Measurements from ENCODE around the gene POLR2H.

POLR2H gene

DNA sequence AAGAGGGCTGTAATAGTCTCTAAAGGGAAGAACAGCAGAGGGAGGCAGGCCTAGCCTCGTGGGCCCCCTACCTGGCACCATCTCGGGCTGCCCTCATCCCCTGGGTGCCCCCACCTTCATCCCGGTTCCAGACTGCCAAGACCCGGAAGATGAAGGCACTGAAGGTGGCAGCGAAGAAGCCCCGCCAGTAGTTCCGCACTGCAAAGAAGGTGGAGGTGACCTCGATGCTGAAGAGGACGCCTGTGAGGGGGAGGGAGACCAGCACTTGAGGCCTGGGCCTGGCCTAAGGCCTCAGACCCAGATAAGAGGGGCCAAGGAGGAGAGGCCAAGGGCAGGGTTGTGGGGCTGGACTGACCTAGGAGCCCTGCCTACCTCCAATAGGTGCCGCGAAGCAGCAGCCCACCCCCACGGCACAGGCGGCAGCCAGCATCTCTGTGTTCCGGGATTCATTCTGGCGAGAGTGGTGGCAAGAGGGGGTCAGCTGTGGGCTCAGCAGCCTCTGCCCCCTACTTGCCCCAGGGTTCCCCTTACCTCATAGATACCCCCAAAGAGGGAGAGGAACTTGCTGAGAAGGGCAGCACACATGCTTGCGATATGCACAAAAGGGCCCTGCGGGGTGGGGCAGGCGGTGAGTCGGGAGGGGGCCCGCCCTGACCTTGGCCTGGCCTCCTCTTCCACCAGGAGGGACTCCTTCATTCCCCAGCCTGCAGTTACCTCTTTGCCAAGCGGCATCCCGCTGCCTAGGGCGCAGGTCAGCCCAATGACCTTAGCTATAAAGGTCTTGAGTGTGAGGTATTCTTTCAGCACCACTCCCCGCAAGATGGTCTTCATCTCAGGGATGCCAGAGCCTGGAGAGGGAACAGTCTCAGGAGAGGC, 4.0 kb upstream of the POLR2H start:
- CTCF ChIA-PET = interaction anchor here (1.2 to 3.9 kb wide), 4 partner anchors 9 to 14 kb away, joined by 5 to 20 read pairs (median 11); no protein-coding TSS in a partner anchor
- POLR2A ChIA-PET = no interaction called here
- H3K4me3 ChIP-seq (ENCODE audit: low read depth, low read length) = no peak overlapping the region
- TF ChIP-seq, protein P1, sequence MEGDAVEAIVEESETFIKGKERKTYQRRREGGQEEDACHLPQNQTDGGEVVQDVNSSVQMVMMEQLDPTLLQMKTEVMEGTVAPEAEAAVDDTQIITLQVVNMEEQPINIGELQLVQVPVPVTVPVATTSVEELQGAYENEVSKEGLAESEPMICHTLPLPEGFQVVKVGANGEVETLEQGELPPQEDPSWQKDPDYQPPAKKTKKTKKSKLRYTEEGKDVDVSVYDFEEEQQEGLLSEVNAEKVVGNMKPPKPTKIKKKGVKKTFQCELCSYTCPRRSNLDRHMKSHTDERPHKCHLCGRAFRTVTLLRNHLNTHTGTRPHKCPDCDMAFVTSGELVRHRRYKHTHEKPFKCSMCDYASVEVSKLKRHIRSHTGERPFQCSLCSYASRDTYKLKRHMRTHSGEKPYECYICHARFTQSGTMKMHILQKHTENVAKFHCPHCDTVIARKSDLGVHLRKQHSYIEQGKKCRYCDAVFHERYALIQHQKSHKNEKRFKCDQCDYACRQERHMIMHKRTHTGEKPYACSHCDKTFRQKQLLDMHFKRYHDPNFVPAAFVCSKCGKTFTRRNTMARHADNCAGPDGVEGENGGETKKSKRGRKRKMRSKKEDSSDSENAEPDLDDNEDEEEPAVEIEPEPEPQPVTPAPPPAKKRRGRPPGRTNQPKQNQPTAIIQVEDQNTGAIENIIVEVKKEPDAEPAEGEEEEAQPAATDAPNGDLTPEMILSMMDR (IDR thresholded peaks at IDR 0.05; ENCODE audit: insufficient read depth, low read length, missing control alignments) = no peak
- DNase-seq (ENCODE audit: low read depth, low spot score) = no peak

DNA sequence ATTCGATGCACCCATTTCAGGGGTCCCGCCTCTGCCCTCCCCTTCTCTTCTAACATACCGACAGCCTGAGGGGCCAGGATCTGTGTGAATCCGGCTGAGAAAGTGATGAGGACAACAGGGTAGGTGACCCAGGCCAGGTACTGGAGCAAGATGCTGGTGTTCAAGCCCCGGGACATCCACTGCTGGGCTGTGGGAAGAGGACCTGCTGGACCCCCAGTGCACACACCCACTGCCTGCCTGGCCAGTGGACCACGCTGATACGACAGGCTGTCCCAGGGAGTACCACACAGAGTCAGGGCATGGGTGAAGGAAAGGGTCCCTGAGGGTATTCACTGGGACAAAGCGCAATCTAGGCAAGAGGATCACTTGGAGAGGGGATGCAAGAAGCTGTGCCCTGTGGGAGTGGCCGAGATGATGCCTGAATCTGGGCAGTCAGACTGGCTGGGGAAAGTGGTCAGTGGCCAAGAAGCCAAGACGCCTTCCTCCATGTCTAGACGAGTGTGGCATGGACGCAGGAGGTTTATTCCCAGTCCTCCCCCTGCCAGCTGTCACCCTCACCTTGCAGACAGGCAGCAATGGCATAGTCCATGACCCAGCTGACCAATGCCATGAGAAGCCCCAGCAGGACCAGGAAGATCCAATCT, 3.3 kb upstream of the POLR2H start:
- CTCF ChIA-PET = interaction anchor here (2.7 to 3.9 kb wide), 3 partner anchors 10 to 156 kb away, joined by 9 to 20 read pairs (median 17); no protein-coding TSS in a partner anchor
- no peak for DNase-seq (ENCODE audit: low read depth, low spot score)
- H3K4me3 ChIP-seq (ENCODE audit: low read depth, low read length) = no peak overlapping the region
- POLR2A ChIA-PET = no interaction called here
- TF ChIP-seq, protein P1 (IDR thresholded peaks at IDR 0.05; ENCODE audit: insufficient read depth, low read length, missing control alignments) = no peak

DNA sequence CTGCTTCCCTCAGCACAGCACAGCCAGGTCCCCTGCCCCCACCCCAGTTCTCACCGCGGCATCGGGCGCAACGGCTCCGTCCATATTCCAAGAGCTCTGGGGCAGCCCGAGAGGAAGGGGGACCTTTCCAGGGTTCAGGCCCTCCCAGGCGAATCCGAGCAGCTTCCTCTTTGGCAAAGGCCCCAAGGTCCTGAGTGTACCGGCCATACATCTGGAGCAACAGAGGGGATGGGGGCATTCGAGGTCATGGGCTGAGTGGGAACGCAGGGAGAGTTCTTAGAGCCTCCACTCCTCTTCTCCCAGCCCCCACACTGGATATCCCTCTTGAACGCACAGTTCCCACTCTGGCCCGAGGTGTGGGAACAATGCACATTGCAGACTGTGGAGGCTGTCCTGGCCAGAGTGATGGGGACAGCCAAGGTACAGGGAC, 2.6 kb upstream of the POLR2H start:
- POLR2A ChIA-PET = no interaction called here
- CTCF ChIA-PET = interaction anchor here (2.7 to 4.1 kb wide), 4 partner anchors 7 to 155 kb away, joined by 9 to 20 read pairs (median 18); no protein-coding TSS in a partner anchor
- H3K4me3 ChIP-seq (ENCODE audit: low read depth, low read length) = no peak overlapping the region
- no peak for DNase-seq (ENCODE audit: low read depth, low spot score)
- TF ChIP-seq, protein P1 (IDR thresholded peaks at IDR 0.05; ENCODE audit: insufficient read depth, low read length, missing control alignments) = no peak

DNA sequence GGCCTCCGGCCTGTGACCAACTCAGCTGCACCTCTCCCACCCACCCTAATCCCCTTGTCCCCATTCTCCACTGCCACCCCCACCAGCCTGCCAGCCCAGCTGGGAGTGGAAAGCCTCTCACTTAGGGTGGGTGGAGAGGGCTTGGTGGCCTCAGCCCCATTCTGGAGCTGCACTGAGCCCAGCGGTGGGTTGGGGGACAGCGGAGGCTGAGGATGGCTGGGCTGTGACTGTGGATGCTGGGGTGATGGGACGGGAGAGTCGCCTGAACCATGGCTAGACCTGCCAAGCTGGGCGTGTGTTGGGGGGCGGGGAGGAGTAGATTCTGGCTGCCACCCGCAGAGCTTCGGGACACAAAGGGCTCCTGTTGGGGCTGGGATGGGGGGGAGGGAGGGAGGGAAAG, 1.9 kb upstream of the POLR2H start:
- H3K4me3 ChIP-seq (ENCODE audit: low read depth, low read length) = no peak overlapping the region
- TF ChIP-seq, protein P1 (IDR thresholded peaks at IDR 0.05; ENCODE audit: insufficient read depth, low read length, missing control alignments) = no peak
- ChIA-PET CTCF (interaction anchor here (2.7 to 4.1 kb wide), 4 partner anchors 8 to 154 kb away, joined by 9 to 20 read pairs (median 18); no protein-coding TSS in a partner anchor), POLR2A (interaction anchor here (0.7 kb wide), 1 partner anchor 49 kb away, joined by 3 read pairs; no protein-coding TSS in a partner anchor)
- no peak for DNase-seq (ENCODE audit: low read depth, low spot score)

DNA sequence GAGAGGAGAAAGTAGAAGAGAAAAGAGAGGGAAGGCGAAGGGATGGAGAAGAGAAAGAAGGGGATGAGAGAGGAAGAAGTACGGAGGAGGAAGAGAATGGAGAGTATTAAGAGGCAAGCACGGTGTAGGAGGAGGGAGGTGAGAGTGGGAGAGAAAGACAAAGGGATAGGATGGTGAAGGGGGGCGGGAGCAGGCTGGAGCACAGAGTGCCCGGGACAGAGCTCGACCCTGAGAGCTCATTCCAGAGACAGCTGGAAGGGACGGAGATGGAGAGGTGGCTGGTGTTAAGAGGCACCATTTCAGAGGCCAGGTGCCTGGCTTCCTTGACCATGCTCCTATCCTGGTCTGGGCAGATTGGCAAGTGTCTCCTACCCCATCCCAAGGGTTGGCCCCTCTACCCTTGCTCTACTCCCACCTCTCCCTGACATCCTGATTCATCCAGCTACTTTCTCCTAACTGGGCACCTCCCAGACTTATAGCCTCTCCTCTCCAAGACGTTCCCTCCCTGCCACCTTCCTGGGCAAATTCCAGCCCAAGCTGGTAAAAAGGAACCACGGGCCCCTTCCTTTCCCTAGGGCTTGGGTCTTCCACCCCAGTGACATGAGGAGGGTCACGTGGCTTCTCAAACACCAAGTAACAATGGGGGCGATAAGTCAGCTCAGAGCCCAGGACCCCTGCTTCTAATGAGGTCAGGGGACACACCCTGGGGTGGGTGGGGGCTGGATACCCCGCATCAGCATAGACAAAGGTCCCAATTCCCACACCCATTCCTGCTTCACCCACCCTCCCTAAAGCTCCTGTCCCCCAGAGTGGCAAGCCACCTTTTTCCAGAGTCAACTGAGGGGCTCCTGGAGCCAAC, 1.2 kb upstream of the POLR2H start:
- POLR2A ChIA-PET = interaction anchor here (0.7 kb wide), 1 partner anchor 50 kb away, joined by 3 read pairs; no protein-coding TSS in a partner anchor
- DNase-seq (ENCODE audit: low read depth, low spot score) = no peak
- peak overlapping the region; percentile 80 for H3K4me3 ChIP-seq (ENCODE audit: low read depth, low read length)
- CTCF ChIA-PET = interaction anchor here (2.3 to 4.1 kb wide), 5 partner anchors 8 to 153 kb away, joined by 6 to 20 read pairs (median 17); partner anchors contain the start of gene FAM131A
- TF ChIP-seq, protein P1 (IDR thresholded peaks at IDR 0.05; ENCODE audit: insufficient read depth, low read length, missing control alignments) = no peak
